ENCODE results near the gene NAT9.

NAT9 gene

GRCh38 chr17:74778960-74779359 is 2.8 kb upstream of the NAT9 start:
- DNase-seq, result no peak

- no peak for DNase-seq
Measured at GRCh38 chr17:74777901-74778515, 1.9 kb upstream of the NAT9 start.

- no peak for DNase-seq
Measured at GRCh38 chr17:74776990-74777389, 845 bp upstream of the NAT9 start.

GRCh38 chr17:74775409-74776043 is 619 bp downstream of the NAT9 start:
- DNase-seq, result no peak

- DNase-seq, result no peak
Measured at GRCh38 chr17:74773871-74774286, 2.3 kb downstream of the NAT9 start.

- DNase-seq, result no peak
Measured at GRCh38 chr17:74773414-74773813, 2.7 kb downstream of the NAT9 start.

- DNase-seq, result no peak
Measured at GRCh38 chr17:74772053-74772452, 4.1 kb downstream of the NAT9 start.

GRCh38 chr17:74771319-74771914 is 4.7 kb downstream of the NAT9 start:
- no peak for DNase-seq

- DNase-seq, result peak; percentile 73
Measured at GRCh38 chr17:74770498-74771318, 5.4 kb downstream of the NAT9 start.

GRCh38 chr17:74769856-74770497 is 6.2 kb downstream of the NAT9 start:
- DNase-seq, result no peak

GRCh38 chr17:74769266-74769855 is 6.8 kb downstream of the NAT9 start:
- no peak for DNase-seq

- no peak for DNase-seq
Measured at GRCh38 chr17:74768763-74769114, 7.4 kb downstream of the NAT9 start.

GRCh38 chr17:74768069-74768762 is 7.9 kb downstream of the NAT9 start:
- no peak for DNase-seq

GRCh38 chr17:74767111-74767516 is 9.0 kb downstream of the NAT9 start:
- DNase-seq, result no peak

- DNase-seq, result no peak
Measured at GRCh38 chr17:74766413-74766812, 9.7 kb downstream of the NAT9 start.

GRCh38 chr17:74764751-74765286 is 11.3 kb downstream of the NAT9 start:
- no peak for DNase-seq

- no peak for DNase-seq
Measured at GRCh38 chr17:74763565-74764387, 12.4 kb downstream of the NAT9 start.

- no peak for DNase-seq
Measured at GRCh38 chr17:74761931-74762330, 14.2 kb downstream of the NAT9 start.

- no peak for DNase-seq
Measured at GRCh38 chr17:74761419-74761818, 14.7 kb downstream of the NAT9 start.

GRCh38 chr17:74760404-74761105 is 15.6 kb downstream of the NAT9 start:
- DNase-seq, result no peak

Measured in effector CD4-positive, alpha-beta T cell (primary cell).